Measurements from ENCODE around the gene SHF. TPM values are rescaled to one million over a fixed set of nuclear protein-coding genes. Genes with fewer than 3 reads are reported as not detected.

The SHF gene
- polyA plus RNA-seq, 1 donor = 7.4 TPM

GRCh38 chr15:45126535-45127158, 61.1 kb downstream of the SHF start:
- DNase-seq (ENCODE audit: low read depth) = no peak

GRCh38 chr15:45123397-45123796, 64.4 kb downstream of the SHF start:
- DNase-seq (ENCODE audit: low read depth) = no peak

GRCh38 chr15:45122719-45123118, 65.0 kb downstream of the SHF start:
- no peak for DNase-seq (ENCODE audit: low read depth)

- DNase-seq (ENCODE audit: low read depth) = no peak
These were observed 65.9 kb downstream of the SHF start for GRCh38 chr15:45121706-45122417.

GRCh38 chr15:45121020-45121419, 66.7 kb downstream of the SHF start:
- DNase-seq (ENCODE audit: low read depth) = no peak

GRCh38 chr15:45120081-45120972, 67.4 kb downstream of the SHF start:
- DNase-seq (ENCODE audit: low read depth) = no peak

GRCh38 chr15:45118996-45119395, 68.8 kb downstream of the SHF start:
- DNase-seq (ENCODE audit: low read depth) = no peak

- DNase-seq (ENCODE audit: low read depth) = peak; percentile 71
These were observed 69.6 kb downstream of the SHF start for GRCh38 chr15:45118131-45118588.

- no peak for DNase-seq (ENCODE audit: low read depth)
These were observed 70.2 kb downstream of the SHF start for GRCh38 chr15:45117308-45118130.

Other genes with a start within 250 kb of the SHF start
- gene TERB2, start 231.3 kb downstream of the SHF start, polyA plus RNA-seq (ENCODE audit: insufficient read length) = not detected
- 6.5 TPM for gene SORD, start 164.8 kb downstream of the SHF start, polyA plus RNA-seq (ENCODE audit: insufficient read length)
- gene DUOX2, start 73.8 kb downstream of the SHF start, polyA plus RNA-seq (ENCODE audit: insufficient read length) = 0.04 TPM
- gene DUOXA2, start 73.6 kb downstream of the SHF start, polyA plus RNA-seq (ENCODE audit: insufficient read length) = not detected
- not detected for gene DUOXA1, start 58.1 kb downstream of the SHF start, polyA plus RNA-seq (ENCODE audit: insufficient read length)
- 2.9 TPM for gene DUOX1, start 58.0 kb downstream of the SHF start, polyA plus RNA-seq (ENCODE audit: insufficient read length)
- gene SLC28A2, start 64.3 kb upstream of the SHF start, polyA plus RNA-seq (ENCODE audit: insufficient read length) = 0.13 TPM
- 505 TPM for gene GATM, start 190.6 kb upstream of the SHF start, polyA plus RNA-seq (ENCODE audit: insufficient read length)

Measured in forelimb muscle (tissue), 1 donor.